Measurements from ENCODE around the gene SLC16A8.

The SLC16A8 gene

DNA sequence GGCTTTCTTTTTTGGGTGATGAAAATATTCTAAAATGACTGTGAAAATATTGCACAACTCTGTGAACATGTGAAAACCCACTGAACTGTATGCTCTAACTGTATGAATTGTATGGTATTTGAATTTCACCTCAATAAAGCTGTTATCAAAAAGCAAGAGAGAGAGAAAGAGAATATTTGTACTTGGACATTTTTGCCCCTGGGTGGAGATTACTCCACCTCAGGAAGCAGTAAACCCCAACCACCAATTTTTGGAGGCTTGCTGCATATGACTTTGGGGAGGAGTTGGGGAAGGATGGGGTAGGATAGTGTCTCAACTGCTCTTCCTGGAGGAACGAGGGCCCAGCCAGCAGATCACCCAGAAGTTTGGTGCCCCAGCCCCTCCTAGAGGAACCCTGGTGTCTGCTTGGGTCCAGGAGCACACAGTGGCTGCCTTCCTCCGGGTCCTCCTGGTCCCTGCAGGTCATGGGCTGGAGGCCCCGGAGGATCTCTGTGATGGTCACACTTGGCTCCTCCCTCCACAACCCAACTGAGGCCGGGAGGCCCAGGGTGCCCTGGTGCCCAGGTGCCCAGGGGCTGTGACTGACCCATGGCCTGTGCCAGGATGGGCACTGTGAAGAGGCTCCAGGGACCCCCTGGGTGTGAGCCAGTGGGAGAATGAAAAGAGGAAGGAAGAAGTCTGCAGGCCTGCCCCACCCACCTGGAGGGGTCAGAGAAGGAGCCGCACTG, 42.1 kb downstream of the SLC16A8 start:
- peak; percentile 17 to 61 for DNase-seq (ENCODE audit: low read depth in 1 of 2, low spot score in 1 of 2)
- TF ChIP-seq POLR2AphosphoS5 (IDR thresholded peaks at IDR 0.05; ENCODE audit: low read depth) (no peak), SPI1 (IDR thresholded peaks at IDR 0.05; ENCODE audit: borderline replicate concordance, low read depth) (no peak), GABPA (IDR thresholded peaks at IDR 0.05; ENCODE audit: low read depth) (no peak)
- TF ChIP-seq, protein P1, sequence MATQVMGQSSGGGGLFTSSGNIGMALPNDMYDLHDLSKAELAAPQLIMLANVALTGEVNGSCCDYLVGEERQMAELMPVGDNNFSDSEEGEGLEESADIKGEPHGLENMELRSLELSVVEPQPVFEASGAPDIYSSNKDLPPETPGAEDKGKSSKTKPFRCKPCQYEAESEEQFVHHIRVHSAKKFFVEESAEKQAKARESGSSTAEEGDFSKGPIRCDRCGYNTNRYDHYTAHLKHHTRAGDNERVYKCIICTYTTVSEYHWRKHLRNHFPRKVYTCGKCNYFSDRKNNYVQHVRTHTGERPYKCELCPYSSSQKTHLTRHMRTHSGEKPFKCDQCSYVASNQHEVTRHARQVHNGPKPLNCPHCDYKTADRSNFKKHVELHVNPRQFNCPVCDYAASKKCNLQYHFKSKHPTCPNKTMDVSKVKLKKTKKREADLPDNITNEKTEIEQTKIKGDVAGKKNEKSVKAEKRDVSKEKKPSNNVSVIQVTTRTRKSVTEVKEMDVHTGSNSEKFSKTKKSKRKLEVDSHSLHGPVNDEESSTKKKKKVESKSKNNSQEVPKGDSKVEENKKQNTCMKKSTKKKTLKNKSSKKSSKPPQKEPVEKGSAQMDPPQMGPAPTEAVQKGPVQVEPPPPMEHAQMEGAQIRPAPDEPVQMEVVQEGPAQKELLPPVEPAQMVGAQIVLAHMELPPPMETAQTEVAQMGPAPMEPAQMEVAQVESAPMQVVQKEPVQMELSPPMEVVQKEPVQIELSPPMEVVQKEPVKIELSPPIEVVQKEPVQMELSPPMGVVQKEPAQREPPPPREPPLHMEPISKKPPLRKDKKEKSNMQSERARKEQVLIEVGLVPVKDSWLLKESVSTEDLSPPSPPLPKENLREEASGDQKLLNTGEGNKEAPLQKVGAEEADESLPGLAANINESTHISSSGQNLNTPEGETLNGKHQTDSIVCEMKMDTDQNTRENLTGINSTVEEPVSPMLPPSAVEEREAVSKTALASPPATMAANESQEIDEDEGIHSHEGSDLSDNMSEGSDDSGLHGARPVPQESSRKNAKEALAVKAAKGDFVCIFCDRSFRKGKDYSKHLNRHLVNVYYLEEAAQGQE (IDR thresholded peaks at IDR 0.05; ENCODE audit: insufficient replicate concordance, low read depth) = no peak
- TF ChIP-seq, protein P2, sequence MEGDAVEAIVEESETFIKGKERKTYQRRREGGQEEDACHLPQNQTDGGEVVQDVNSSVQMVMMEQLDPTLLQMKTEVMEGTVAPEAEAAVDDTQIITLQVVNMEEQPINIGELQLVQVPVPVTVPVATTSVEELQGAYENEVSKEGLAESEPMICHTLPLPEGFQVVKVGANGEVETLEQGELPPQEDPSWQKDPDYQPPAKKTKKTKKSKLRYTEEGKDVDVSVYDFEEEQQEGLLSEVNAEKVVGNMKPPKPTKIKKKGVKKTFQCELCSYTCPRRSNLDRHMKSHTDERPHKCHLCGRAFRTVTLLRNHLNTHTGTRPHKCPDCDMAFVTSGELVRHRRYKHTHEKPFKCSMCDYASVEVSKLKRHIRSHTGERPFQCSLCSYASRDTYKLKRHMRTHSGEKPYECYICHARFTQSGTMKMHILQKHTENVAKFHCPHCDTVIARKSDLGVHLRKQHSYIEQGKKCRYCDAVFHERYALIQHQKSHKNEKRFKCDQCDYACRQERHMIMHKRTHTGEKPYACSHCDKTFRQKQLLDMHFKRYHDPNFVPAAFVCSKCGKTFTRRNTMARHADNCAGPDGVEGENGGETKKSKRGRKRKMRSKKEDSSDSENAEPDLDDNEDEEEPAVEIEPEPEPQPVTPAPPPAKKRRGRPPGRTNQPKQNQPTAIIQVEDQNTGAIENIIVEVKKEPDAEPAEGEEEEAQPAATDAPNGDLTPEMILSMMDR (IDR thresholded peaks at IDR 0.05; ENCODE audit: insufficient read depth, low read length) = no peak
- peak overlapping the region; percentile 18; the same call in 1 of the 2 replicates for H3K27ac ChIP-seq (replicated peaks)

DNA sequence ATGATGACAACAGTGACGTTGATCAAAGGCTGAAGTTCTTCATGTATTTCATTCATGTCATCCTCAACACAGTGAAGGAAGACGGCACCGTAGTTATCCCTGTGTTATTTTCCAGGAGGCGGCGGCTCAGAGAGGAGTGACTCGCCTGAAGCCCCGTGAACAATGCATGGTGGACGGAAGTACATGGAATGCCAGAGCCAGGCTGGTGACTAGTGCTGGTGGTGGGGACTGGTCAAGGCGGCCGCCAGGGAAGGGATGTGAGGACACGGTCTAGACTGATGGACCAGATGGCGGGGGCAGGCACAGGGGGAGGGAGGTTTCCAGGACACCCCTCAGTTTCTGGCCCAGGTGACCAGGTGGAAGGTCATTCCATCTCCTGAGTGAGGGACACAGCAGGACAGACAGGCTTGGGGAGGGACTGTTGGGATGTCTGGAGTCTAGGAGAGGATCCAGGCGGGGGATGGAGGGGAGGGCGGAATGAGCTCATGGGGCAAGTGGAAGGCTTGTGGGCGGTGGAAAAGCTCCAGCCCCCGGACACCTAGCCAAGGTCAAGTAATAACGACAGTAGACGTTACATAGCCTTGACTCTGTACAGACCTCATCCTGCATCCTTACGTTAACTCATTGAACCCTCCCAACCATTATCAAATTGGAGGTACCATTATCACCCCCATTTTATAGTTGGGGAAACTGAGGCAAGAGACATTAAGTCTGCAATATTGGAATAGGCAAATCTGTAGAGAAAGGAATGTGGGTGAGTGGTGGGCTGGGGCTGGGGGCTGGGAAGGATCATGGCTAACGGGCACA, 42.8 kb downstream of the SLC16A8 start:
- TF ChIP-seq GABPA (IDR thresholded peaks at IDR 0.05; ENCODE audit: low read depth) (no peak), SPI1 (IDR thresholded peaks at IDR 0.05; ENCODE audit: borderline replicate concordance, low read depth) (no peak), POLR2AphosphoS5 (IDR thresholded peaks at IDR 0.05; ENCODE audit: low read depth) (no peak)
- TF ChIP-seq, protein P2 (IDR thresholded peaks at IDR 0.05; ENCODE audit: insufficient read depth, low read length) = no peak
- TF ChIP-seq, protein P1 (IDR thresholded peaks at IDR 0.05; ENCODE audit: insufficient replicate concordance, low read depth) = no peak
- H3K27ac ChIP-seq (replicated peaks) = no peak overlapping the region
- H3K4me3 ChIP-seq (replicated peaks; ENCODE audit: insufficient read depth, low read length) = no peak overlapping the region
- DNase-seq (ENCODE audit: low read depth in 1 of 2, low spot score in 1 of 2) = no peak
- H3K27me3 ChIP-seq (ENCODE audit: insufficient read depth, poor library complexity, severe bottlenecking) = no peaks in the 10 kb centered on the region

More for the DNA sequence above, 42.1 kb downstream of the SLC16A8 start:
- Histone ChIP-seq H3K27me3 (ENCODE audit: insufficient read depth, poor library complexity, severe bottlenecking) (no peaks in the 10 kb centered on the region), H3K4me3 (replicated peaks; ENCODE audit: insufficient read depth, low read length) (no peak overlapping the region)

DNA sequence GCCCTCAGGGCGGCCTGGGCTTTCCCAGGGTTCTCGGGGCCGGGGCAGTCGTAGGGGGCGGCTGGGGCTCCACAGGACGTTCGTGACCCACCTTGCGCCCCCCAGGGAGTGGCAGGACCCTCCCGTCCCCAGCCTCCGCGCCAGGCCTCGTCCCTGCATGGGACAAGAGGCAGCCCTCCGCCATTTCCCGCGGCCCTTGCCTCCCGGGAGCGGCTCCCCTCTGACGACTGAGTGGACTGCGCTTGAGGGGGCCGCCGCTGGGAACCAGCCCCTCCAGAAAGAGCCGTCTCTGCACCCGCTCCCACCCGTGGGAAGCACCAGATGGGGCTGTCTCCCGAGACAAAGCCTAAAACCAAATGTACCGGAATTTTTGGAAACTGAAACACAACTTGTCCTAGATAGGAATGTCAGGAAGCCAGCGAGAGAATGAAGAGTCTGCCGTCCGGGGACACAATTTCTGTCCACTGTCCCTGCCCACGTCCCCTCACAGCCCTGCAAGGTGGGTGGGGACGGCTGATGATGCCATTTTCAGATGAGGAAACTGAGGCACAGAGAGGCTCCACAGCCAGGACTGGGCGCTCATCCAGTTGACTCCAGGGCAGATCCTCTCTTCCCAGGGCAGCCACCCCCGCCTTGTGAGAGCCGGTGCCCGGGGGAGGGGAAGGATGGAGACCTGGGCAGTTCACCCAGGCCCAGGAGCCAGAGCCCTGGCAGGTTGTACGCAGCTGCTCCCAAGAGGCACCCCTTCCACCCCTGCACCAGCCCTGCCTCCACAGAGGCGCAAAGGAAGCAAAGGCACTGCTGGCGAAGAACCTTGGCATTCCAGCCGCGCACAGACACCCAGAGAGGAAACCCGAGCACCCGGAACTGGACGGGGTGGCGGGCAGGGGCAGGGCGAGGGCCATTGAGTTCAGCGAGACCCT, 44.8 kb downstream of the SLC16A8 start:
- TF ChIP-seq GABPA (IDR thresholded peaks at IDR 0.05; ENCODE audit: low read depth) (no peak), POLR2AphosphoS5 (IDR thresholded peaks at IDR 0.05; ENCODE audit: low read depth) (no peak), SPI1 (IDR thresholded peaks at IDR 0.05; ENCODE audit: borderline replicate concordance, low read depth) (no peak)
- TF ChIP-seq, protein P2 (IDR thresholded peaks at IDR 0.05; ENCODE audit: insufficient read depth, low read length) = no peak
- TF ChIP-seq, protein P1 (IDR thresholded peaks at IDR 0.05; ENCODE audit: insufficient replicate concordance, low read depth) = no peak
- Histone ChIP-seq H3K27me3 (ENCODE audit: insufficient read depth, poor library complexity, severe bottlenecking) (no peaks in the 10 kb centered on the region), H3K27ac (replicated peaks) (no peak overlapping the region), H3K4me3 (replicated peaks; ENCODE audit: insufficient read depth, low read length) (no peak overlapping the region)
- DNase-seq (ENCODE audit: low read depth in 1 of 2, low spot score in 1 of 2) = no peak
